ENCODE results near the gene DCC.

Gene DCC

GRCh38 chr18:52624702-52625101 lies 284.7 kb downstream of the DCC start:
- no peaks in the 10 kb centered on the region for H3K27me3 ChIP-seq (ENCODE audit: control insufficient read depth in 1 of 2, insufficient read depth in 1 of 2, low read length in 2 of 2)
- H3K18ac ChIP-seq (ENCODE audit: low read depth in 1 of 2, low read length in 2 of 2) = no peak overlapping the region
- H3K4me3 ChIP-seq (ENCODE audit: insufficient read depth in 1 of 2, low read depth in 1 of 2, low read length in 2 of 2) = no peak overlapping the region
- H3K23ac ChIP-seq (ENCODE audit: low read length in 2 of 2) = no peak overlapping the region
- no peak overlapping the region for H2BK12ac ChIP-seq (ENCODE audit: low read length in 2 of 2)
- H2BK5ac ChIP-seq (ENCODE audit: low read depth, low read length, poor library complexity, severe bottlenecking) = no peak overlapping the region
- H4K91ac ChIP-seq (ENCODE audit: low read length) = no peak overlapping the region
- no peak overlapping the region for H3K4ac ChIP-seq (ENCODE audit: low read depth in 1 of 2, low read length in 2 of 2)
- no peaks in the 10 kb centered on the region for H3K9me3 ChIP-seq (ENCODE audit: control insufficient read depth, low read length)
- H3K4me2 ChIP-seq (ENCODE audit: low read length, poor library complexity, severe bottlenecking) = no peak overlapping the region
- H3K9ac ChIP-seq (ENCODE audit: low read length) = no peak overlapping the region
- no peak overlapping the region for H2AFZ ChIP-seq (ENCODE audit: low read depth, low read length)
- no peak overlapping the region for H4K8ac ChIP-seq (ENCODE audit: low read length)
- H3K27ac ChIP-seq (ENCODE audit: low read length, poor library complexity, severe bottlenecking) = no peak overlapping the region
- H3K36me3 ChIP-seq (ENCODE audit: control insufficient read depth in 1 of 2, insufficient read depth in 2 of 2, low read depth in 1 of 2, low read length in 2 of 2) = no peaks in the 10 kb centered on the region
- H3K14ac ChIP-seq (ENCODE audit: low read length in 2 of 2) = no peak overlapping the region
- H2BK15ac ChIP-seq (ENCODE audit: low read depth, poor library complexity, severe bottlenecking) = no peak overlapping the region
- H3K4me1 ChIP-seq (ENCODE audit: control insufficient read depth, insufficient read depth, low read depth, low read length) = no peaks in the 10 kb centered on the region
- 86% methylated on average over 5 of the region's 5 CpGs for WGBS
- H3K79me1 ChIP-seq (replicated peaks; ENCODE audit: low read length, poor library complexity, severe bottlenecking) = no peaks in the 10 kb centered on the region
- H2BK120ac ChIP-seq (ENCODE audit: low read depth, low read length) = no peak overlapping the region
- no peak for DNase-seq
- H2AK5ac ChIP-seq (ENCODE audit: low read length, severe bottlenecking) = no peak overlapping the region

- WGBS = 84% methylated on average over 5 of the region's 5 CpGs
- H3K14ac ChIP-seq (ENCODE audit: low read length in 2 of 2) = no peak overlapping the region
- H2AK5ac ChIP-seq (ENCODE audit: low read length, severe bottlenecking) = no peak overlapping the region
- no peak overlapping the region for H4K8ac ChIP-seq (ENCODE audit: low read length)
- H2BK15ac ChIP-seq (ENCODE audit: low read depth, poor library complexity, severe bottlenecking) = no peak overlapping the region
- H3K4me3 ChIP-seq (ENCODE audit: insufficient read depth in 1 of 2, low read depth in 1 of 2, low read length in 2 of 2) = no peak overlapping the region
- no peaks in the 10 kb centered on the region for H3K27me3 ChIP-seq (ENCODE audit: control insufficient read depth in 1 of 2, insufficient read depth in 1 of 2, low read length in 2 of 2)
- no peak overlapping the region for H3K9ac ChIP-seq (ENCODE audit: low read length)
- H2BK12ac ChIP-seq (ENCODE audit: low read length in 2 of 2) = no peak overlapping the region
- H3K9me3 ChIP-seq (ENCODE audit: control insufficient read depth, low read length) = peaks cover 4% of the 10 kb centered on the region
- H4K91ac ChIP-seq (ENCODE audit: low read length) = no peak overlapping the region
- no peak overlapping the region for H3K27ac ChIP-seq (ENCODE audit: low read length, poor library complexity, severe bottlenecking)
- no peak overlapping the region for H2AFZ ChIP-seq (ENCODE audit: low read depth, low read length)
- H2BK5ac ChIP-seq (ENCODE audit: low read depth, low read length, poor library complexity, severe bottlenecking) = no peak overlapping the region
- DNase-seq = no peak
- H2BK120ac ChIP-seq (ENCODE audit: low read depth, low read length) = no peak overlapping the region
- no peaks in the 10 kb centered on the region for H3K36me3 ChIP-seq (ENCODE audit: control insufficient read depth in 1 of 2, insufficient read depth in 2 of 2, low read depth in 1 of 2, low read length in 2 of 2)
- no peak overlapping the region for H3K18ac ChIP-seq (ENCODE audit: low read depth in 1 of 2, low read length in 2 of 2)
- H3K79me1 ChIP-seq (replicated peaks; ENCODE audit: low read length, poor library complexity, severe bottlenecking) = no peaks in the 10 kb centered on the region
- no peaks in the 10 kb centered on the region for H3K4me1 ChIP-seq (ENCODE audit: control insufficient read depth, insufficient read depth, low read depth, low read length)
- no peak overlapping the region for H3K23ac ChIP-seq (ENCODE audit: low read length in 2 of 2)
- no peak overlapping the region for H3K4me2 ChIP-seq (ENCODE audit: low read length, poor library complexity, severe bottlenecking)
- no peak overlapping the region for H3K4ac ChIP-seq (ENCODE audit: low read depth in 1 of 2, low read length in 2 of 2)
Measured at GRCh38 chr18:52636536-52636935, 296.5 kb downstream of the DCC start.

- no peak overlapping the region for H3K4me2 ChIP-seq (ENCODE audit: low read length, poor library complexity, severe bottlenecking)
- H2BK5ac ChIP-seq (ENCODE audit: low read depth, low read length, poor library complexity, severe bottlenecking) = no peak overlapping the region
- H3K23ac ChIP-seq (ENCODE audit: low read length in 2 of 2) = no peak overlapping the region
- no peaks in the 10 kb centered on the region for H3K27me3 ChIP-seq (ENCODE audit: control insufficient read depth in 1 of 2, insufficient read depth in 1 of 2, low read length in 2 of 2)
- 80% methylated on average over 4 of the region's 4 CpGs for WGBS
- H2AK5ac ChIP-seq (ENCODE audit: low read length, severe bottlenecking) = no peak overlapping the region
- no peak overlapping the region for H4K8ac ChIP-seq (ENCODE audit: low read length)
- H4K91ac ChIP-seq (ENCODE audit: low read length) = no peak overlapping the region
- no peak overlapping the region for H3K4me3 ChIP-seq (ENCODE audit: insufficient read depth in 1 of 2, low read depth in 1 of 2, low read length in 2 of 2)
- H2AFZ ChIP-seq (ENCODE audit: low read depth, low read length) = no peak overlapping the region
- H3K36me3 ChIP-seq (ENCODE audit: control insufficient read depth in 1 of 2, insufficient read depth in 2 of 2, low read depth in 1 of 2, low read length in 2 of 2) = no peaks in the 10 kb centered on the region
- H3K4me1 ChIP-seq (ENCODE audit: control insufficient read depth, insufficient read depth, low read depth, low read length) = no peaks in the 10 kb centered on the region
- no peak overlapping the region for H2BK120ac ChIP-seq (ENCODE audit: low read depth, low read length)
- DNase-seq = no peak
- no peak overlapping the region for H3K18ac ChIP-seq (ENCODE audit: low read depth in 1 of 2, low read length in 2 of 2)
- no peak overlapping the region for H2BK12ac ChIP-seq (ENCODE audit: low read length in 2 of 2)
- no peak overlapping the region for H3K27ac ChIP-seq (ENCODE audit: low read length, poor library complexity, severe bottlenecking)
- H3K9me3 ChIP-seq (ENCODE audit: control insufficient read depth, low read length) = no peaks in the 10 kb centered on the region
- no peak overlapping the region for H3K9ac ChIP-seq (ENCODE audit: low read length)
- H3K79me1 ChIP-seq (replicated peaks; ENCODE audit: low read length, poor library complexity, severe bottlenecking) = no peaks in the 10 kb centered on the region
- no peak overlapping the region for H2BK15ac ChIP-seq (ENCODE audit: low read depth, poor library complexity, severe bottlenecking)
- no peak overlapping the region for H3K14ac ChIP-seq (ENCODE audit: low read length in 2 of 2)
- no peak overlapping the region for H3K4ac ChIP-seq (ENCODE audit: low read depth in 1 of 2, low read length in 2 of 2)
Measured at GRCh38 chr18:52648201-52648600, 308.2 kb downstream of the DCC start.

- Histone ChIP-seq H3K4ac (ENCODE audit: low read depth in 1 of 2, low read length in 2 of 2) (no peak overlapping the region), H3K23ac (ENCODE audit: low read length in 2 of 2) (no peak overlapping the region), H3K27me3 (ENCODE audit: control insufficient read depth in 1 of 2, insufficient read depth in 1 of 2, low read length in 2 of 2) (no peaks in the 10 kb centered on the region), H2BK12ac (ENCODE audit: low read length in 2 of 2) (no peak overlapping the region), H3K9ac (ENCODE audit: low read length) (no peak overlapping the region), H3K36me3 (ENCODE audit: control insufficient read depth in 1 of 2, insufficient read depth in 2 of 2, low read depth in 1 of 2, low read length in 2 of 2) (no peaks in the 10 kb centered on the region), H2BK120ac (ENCODE audit: low read depth, low read length) (no peak overlapping the region), H2AFZ (ENCODE audit: low read depth, low read length) (no peak overlapping the region), H3K4me3 (ENCODE audit: insufficient read depth in 1 of 2, low read depth in 1 of 2, low read length in 2 of 2) (no peak overlapping the region), H3K4me2 (ENCODE audit: low read length, poor library complexity, severe bottlenecking) (no peak overlapping the region), H2BK5ac (ENCODE audit: low read depth, low read length, poor library complexity, severe bottlenecking) (no peak overlapping the region), H2AK5ac (ENCODE audit: low read length, severe bottlenecking) (no peak overlapping the region), H4K91ac (ENCODE audit: low read length) (no peak overlapping the region), H3K4me1 (ENCODE audit: control insufficient read depth, insufficient read depth, low read depth, low read length) (no peaks in the 10 kb centered on the region), H3K79me1 (replicated peaks; ENCODE audit: low read length, poor library complexity, severe bottlenecking) (no peaks in the 10 kb centered on the region), H3K27ac (ENCODE audit: low read length, poor library complexity, severe bottlenecking) (no peak overlapping the region), H3K14ac (ENCODE audit: low read length in 2 of 2) (no peak overlapping the region), H3K9me3 (ENCODE audit: control insufficient read depth, low read length) (no peaks in the 10 kb centered on the region), H4K8ac (ENCODE audit: low read length) (no peak overlapping the region), H3K18ac (ENCODE audit: low read depth in 1 of 2, low read length in 2 of 2) (no peak overlapping the region), H2BK15ac (ENCODE audit: low read depth, poor library complexity, severe bottlenecking) (no peak overlapping the region)
- WGBS = 70% methylated on average over 4 of the region's 4 CpGs
- DNase-seq = no peak
Measured at GRCh38 chr18:52652391-52652790, 312.4 kb downstream of the DCC start.

All from mesenchymal stem cell (in vitro differentiated cells and primary cell).